ENCODE measurements around the gene SETBP1. TPM values are rescaled to one million over a fixed set of nuclear protein-coding genes. Genes with fewer than 3 reads are reported as not detected.

Gene SETBP1
- polyA plus RNA-seq, 1 donor from 2014 or later = 16.8 TPM

- Mint-ChIP-seq H3K27ac (peak overlapping the region in 2 of 3 donors; percentile 20 to 69), H3K4me3 (no peak overlapping the region), H3K36me3 (peaks cover 6% of the 10 kb centered on the region)
Measured at GRCh38 chr18:44687421-44687820, 6.7 kb downstream of the SETBP1 start.

GRCh38 chr18:44689736-44690135 lies 9.0 kb downstream of the SETBP1 start:
- Mint-ChIP-seq H3K36me3 (peaks cover 8% of the 10 kb centered on the region), H3K27ac (no peak overlapping the region), H3K4me3 (no peak overlapping the region), H3K4me1 (peaks cover 67 to 76% (median 72%) of the 10 kb centered on the region in 3 donors), H3K27me3 (no peaks in the 10 kb centered on the region), H3K9me3 (peaks cover 0 to 1% (median 0%) of the 10 kb centered on the region in 3 donors)

More at GRCh38 chr18:44687421-44687820, 6.7 kb downstream of the SETBP1 start:
- Mint-ChIP-seq H3K27me3 (no peaks in the 10 kb centered on the region), H3K9me3 (peaks cover 0 to under 1% (median 0%) of the 10 kb centered on the region in 3 donors), H3K4me1 (peaks cover 47 to 56% (median 53%) of the 10 kb centered on the region in 3 donors)

DNA sequence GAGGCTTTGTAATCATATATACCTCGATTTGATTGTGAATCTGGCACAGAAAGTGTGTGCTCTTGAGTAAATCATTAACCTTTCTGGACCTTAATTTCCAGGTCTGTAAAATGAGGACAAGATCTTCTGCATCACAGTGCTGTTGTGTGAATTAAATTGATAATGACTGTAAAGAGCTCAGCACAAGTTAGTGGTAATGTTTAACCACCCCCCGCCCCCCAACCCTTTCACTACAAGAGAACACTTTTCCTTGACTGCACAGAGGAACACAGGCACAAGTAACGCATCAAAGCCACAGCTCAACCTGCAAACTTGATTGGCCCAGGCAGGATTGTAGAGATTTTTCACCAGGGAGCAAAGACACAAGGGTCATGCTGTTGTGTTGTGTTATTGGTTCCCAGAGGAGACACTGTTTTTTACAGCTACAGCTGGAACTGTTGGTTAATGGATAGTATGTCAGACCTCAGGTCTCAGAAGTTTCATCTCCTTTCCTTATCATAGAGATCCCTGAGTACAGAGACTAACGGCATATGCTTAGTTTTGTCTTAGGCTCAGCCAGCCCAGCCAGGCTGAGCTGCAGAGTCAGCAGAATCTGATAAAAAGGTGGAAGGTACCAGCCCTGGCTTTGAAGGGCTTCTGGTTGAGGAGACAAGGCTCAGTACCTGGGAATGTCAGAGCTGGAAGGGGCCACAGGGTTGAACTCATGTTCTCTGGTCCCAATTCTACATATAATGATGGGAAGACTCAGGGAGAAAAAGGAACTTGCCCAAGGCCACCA lies 10.6 kb downstream of the SETBP1 start:
- peaks cover 69 to 72% (median 71%) of the 10 kb centered on the region in 3 donors for H3K4me1 Mint-ChIP-seq
- H3K36me3 Mint-ChIP-seq = peaks cover 8% of the 10 kb centered on the region
- no peaks in the 10 kb centered on the region for H3K27me3 Mint-ChIP-seq
- H3K4me3 Mint-ChIP-seq = peak overlapping the region in 2 of 4 donors; percentile 55 to 56
- peak overlapping the region in 2 of 3 donors; percentile 40 to 41 for H3K27ac Mint-ChIP-seq
- H3K9me3 Mint-ChIP-seq = peaks cover 0 to 1% (median 0%) of the 10 kb centered on the region in 3 donors

DNA sequence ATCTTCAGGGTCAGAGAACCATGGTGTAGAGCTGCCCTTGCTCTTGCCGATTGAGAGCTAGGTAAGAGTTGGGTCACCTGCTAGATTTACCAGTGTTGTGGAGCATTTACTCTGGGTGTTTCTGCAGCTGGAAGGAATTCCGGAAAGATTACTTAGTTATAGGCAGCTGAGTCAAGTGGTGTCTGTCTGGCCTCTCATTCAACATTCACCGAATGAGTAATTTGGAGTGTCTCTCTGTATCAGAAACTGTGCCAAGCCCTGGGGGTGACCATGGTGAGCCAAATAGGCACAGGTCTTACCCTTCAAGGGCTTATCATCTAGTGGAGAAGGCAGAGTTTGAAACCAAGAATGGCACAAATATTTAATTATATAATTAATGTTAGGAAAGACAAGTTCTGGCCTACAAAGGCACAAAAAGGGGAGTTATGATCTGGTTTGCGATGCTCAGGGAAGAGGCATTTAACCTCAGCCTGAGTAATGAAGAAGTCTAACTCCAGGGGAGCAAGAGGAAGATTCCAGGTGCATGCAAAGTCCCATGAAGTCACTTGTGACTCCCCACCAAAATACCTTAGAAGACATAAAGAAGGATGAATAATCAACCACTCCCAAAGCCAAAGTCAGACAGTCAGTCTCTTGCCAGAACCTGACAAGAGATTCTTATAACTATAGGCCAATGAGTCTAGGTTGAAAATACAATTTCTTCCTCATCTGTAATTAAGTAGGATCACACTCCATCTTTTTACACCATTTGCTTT lies 12.5 kb downstream of the SETBP1 start:
- Mint-ChIP-seq H3K9me3 (peaks cover 0 to 1% (median 0%) of the 10 kb centered on the region in 3 donors), H3K4me3 (peak overlapping the region in 1 of 4 donors; percentile 3), H3K27me3 (no peaks in the 10 kb centered on the region), H3K4me1 (peaks cover 57 to 75% (median 74%) of the 10 kb centered on the region in 3 donors), H3K27ac (peak overlapping the region in 2 of 3 donors; percentile 4 to 9), H3K36me3 (peaks cover 7% of the 10 kb centered on the region)

GRCh38 chr18:44695503-44695902 lies 14.8 kb downstream of the SETBP1 start:
- Mint-ChIP-seq H3K36me3 (peaks cover 9% of the 10 kb centered on the region), H3K4me3 (peak overlapping the region in 1 of 4 donors; percentile 43), H3K27me3 (no peaks in the 10 kb centered on the region), H3K9me3 (peaks cover 0 to 1% (median 0%) of the 10 kb centered on the region in 3 donors), H3K4me1 (peaks cover 61 to 80% (median 69%) of the 10 kb centered on the region in 3 donors), H3K27ac (peak overlapping the region in 1 of 3 donors; percentile 78)

- Mint-ChIP-seq H3K4me1 (peaks cover 58 to 76% (median 67%) of the 10 kb centered on the region in 3 donors), H3K9me3 (peaks cover 0 to 1% (median 0%) of the 10 kb centered on the region in 3 donors), H3K36me3 (peaks cover 9% of the 10 kb centered on the region), H3K27ac (peak overlapping the region in 1 of 3 donors; percentile 94), H3K27me3 (no peaks in the 10 kb centered on the region), H3K4me3 (no peak overlapping the region)
Measured at GRCh38 chr18:44696892-44697291, 16.2 kb downstream of the SETBP1 start.

DNA sequence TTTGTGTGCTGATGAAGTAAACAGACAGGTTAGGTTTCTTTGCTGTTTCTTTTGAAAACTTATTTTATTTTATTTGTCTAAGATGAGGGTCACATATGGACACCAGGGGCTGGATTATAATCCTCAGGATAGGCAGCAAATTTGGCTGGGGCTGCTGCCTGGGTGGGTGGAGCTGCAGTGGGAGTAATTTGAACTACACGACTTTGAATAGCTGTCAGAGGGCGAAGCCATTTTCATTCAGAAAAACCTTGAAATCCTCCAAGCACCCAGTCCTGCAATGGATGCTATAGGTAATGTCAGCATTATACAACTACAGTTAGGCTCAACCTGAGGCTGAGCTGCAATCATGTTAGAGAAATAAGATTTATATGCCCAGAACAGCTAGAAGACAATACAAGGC lies 16.6 kb downstream of the SETBP1 start:
- Mint-ChIP-seq H3K9me3 (peaks cover 0 to 1% (median 0%) of the 10 kb centered on the region in 3 donors), H3K36me3 (peaks cover 9% of the 10 kb centered on the region), H3K27ac (peak overlapping the region in 2 of 3 donors; percentile 53 to 89)

GRCh38 chr18:44698518-44698917 lies 17.8 kb downstream of the SETBP1 start:
- Mint-ChIP-seq H3K27ac (peak overlapping the region in 2 of 3 donors; percentile 62 to 90), H3K4me1 (peaks cover 41 to 69% (median 61%) of the 10 kb centered on the region in 3 donors), H3K36me3 (peaks cover 14% of the 10 kb centered on the region), H3K4me3 (peak overlapping the region in 1 of 4 donors; percentile 77), H3K9me3 (no peaks in the 10 kb centered on the region), H3K27me3 (no peaks in the 10 kb centered on the region)

More for the DNA sequence above, 16.6 kb downstream of the SETBP1 start:
- H3K4me3 Mint-ChIP-seq = no peak overlapping the region
- peaks cover 53 to 75% (median 68%) of the 10 kb centered on the region in 3 donors for H3K4me1 Mint-ChIP-seq
- H3K27me3 Mint-ChIP-seq = no peaks in the 10 kb centered on the region

DNA sequence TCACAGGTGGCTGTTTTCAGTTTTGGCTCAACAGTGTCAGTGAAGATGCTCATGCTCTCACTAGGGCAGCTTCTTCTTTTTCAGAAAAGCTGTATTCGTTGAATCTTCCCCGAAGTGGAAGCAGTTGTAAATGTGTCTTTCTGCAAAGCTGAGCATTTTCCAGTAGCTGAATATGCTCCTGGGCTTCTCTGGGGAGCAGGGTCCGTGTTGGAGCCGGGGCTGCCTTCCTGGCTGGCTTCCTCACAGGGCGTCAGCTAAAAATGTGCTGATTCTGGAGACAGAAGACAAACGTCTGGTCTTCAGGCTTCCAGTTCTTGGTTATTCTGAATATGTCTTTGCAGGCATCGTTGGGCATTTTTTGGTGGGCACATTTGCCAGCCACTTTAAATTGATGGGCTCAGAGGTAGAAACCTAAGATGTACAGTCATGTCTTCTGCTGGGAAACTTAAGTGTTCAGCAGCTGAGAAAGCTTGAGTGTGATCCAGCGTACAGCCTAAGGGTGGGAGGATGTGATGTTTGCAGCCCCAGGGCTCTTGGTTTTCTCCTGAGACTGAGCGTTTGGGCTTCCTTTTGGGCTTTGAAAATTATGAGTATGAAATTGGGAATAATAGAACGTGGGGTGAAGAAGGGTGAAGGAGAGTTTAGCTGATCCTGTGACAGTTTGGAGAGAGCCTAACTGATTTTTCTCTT lies 19.0 kb downstream of the SETBP1 start:
- H3K27me3 Mint-ChIP-seq = no peaks in the 10 kb centered on the region
- H3K4me1 Mint-ChIP-seq = peaks cover 44 to 67% (median 57%) of the 10 kb centered on the region in 3 donors
- H3K36me3 Mint-ChIP-seq = peaks cover 14% of the 10 kb centered on the region
- no peaks in the 10 kb centered on the region for H3K9me3 Mint-ChIP-seq
- H3K4me3 Mint-ChIP-seq = peak overlapping the region in 2 of 4 donors; percentile 25 to 61
- H3K27ac Mint-ChIP-seq = peak overlapping the region; percentile 9 to 51 (median 48)

GRCh38 chr18:44700652-44701051 lies 20.0 kb downstream of the SETBP1 start:
- no peaks in the 10 kb centered on the region for H3K9me3 Mint-ChIP-seq
- H3K4me1 Mint-ChIP-seq = peaks cover 42 to 62% (median 54%) of the 10 kb centered on the region in 3 donors
- H3K27ac Mint-ChIP-seq = peak overlapping the region in 2 of 3 donors; percentile 22 to 42
- H3K36me3 Mint-ChIP-seq = peaks cover 14% of the 10 kb centered on the region
- H3K27me3 Mint-ChIP-seq = no peaks in the 10 kb centered on the region
- H3K4me3 Mint-ChIP-seq = peak overlapping the region in 2 of 4 donors; percentile 67 to 73

GRCh38 chr18:44701227-44701626 lies 20.5 kb downstream of the SETBP1 start:
- H3K4me1 Mint-ChIP-seq = peaks cover 42 to 57% (median 50%) of the 10 kb centered on the region in 3 donors
- peak overlapping the region in 1 of 4 donors; percentile 67 for H3K4me3 Mint-ChIP-seq
- peak overlapping the region in 1 of 3 donors; percentile 42 for H3K27ac Mint-ChIP-seq

DNA sequence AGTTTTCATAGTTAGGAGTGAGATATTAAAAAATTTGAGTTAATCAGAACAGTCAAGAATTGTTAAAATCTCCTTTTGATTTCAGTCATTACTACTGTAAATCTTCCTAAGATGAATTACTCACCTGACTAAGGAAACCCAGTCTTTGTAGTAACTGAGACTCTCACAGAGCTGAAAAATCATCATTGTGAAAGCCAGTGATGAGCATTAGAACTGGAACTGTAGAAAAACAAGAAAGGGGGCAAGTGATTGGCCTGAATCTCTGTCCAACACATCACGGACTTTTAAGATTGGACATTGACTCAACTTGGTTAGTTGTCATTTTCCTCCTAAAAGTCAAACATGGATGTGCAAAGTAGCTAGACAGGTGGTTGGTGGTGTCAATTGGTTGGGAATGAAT lies 21.9 kb downstream of the SETBP1 start:
- Mint-ChIP-seq H3K9me3 (no peaks in the 10 kb centered on the region), H3K27ac (no peak overlapping the region), H3K36me3 (peaks cover 22% of the 10 kb centered on the region), H3K27me3 (no peaks in the 10 kb centered on the region), H3K4me1 (peaks cover 47 to 52% (median 51%) of the 10 kb centered on the region in 3 donors), H3K4me3 (no peak overlapping the region)

More at GRCh38 chr18:44701227-44701626, 20.5 kb downstream of the SETBP1 start:
- H3K9me3 Mint-ChIP-seq = no peaks in the 10 kb centered on the region
- H3K36me3 Mint-ChIP-seq = peaks cover 14% of the 10 kb centered on the region
- H3K27me3 Mint-ChIP-seq = no peaks in the 10 kb centered on the region

DNA sequence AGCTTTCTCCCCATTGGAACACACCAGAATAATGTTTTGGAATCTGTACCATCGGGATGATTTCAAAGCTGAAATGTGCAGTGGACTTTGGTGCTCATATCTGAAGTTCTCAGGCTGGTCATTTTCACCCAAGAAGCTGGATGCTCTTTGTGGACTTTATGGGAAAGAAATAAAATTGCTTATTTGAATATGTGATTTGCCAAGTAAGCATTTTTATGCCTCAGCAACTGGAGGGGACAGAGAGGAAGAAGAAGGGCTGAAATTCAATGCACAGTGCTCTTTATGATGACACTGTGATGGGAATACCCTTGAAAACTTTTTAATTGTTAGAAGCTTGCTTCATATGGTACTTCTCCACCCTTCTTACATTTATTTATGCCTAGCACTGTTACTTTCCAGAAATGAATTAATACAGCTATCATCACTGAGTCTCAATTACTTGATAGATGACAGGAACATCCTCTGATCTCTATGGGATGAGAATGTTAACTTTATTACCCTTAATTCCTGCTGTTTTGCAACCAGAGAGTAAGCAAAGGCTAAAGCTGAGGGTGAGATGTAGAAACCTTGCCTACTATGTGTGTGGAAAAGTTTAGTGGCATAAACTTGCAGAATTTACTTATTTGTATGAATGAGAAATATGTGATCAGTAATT lies 23.6 kb downstream of the SETBP1 start:
- peaks cover 46 to 55% (median 49%) of the 10 kb centered on the region in 3 donors for H3K4me1 Mint-ChIP-seq
- H3K27me3 Mint-ChIP-seq = no peaks in the 10 kb centered on the region
- no peaks in the 10 kb centered on the region for H3K9me3 Mint-ChIP-seq
- H3K27ac Mint-ChIP-seq = peak overlapping the region in 1 of 3 donors; percentile 21
- peaks cover 20% of the 10 kb centered on the region for H3K36me3 Mint-ChIP-seq
- H3K4me3 Mint-ChIP-seq = no peak overlapping the region

Data from IgD-negative memory B cell (primary cell).